ENCODE data around the gene RNF40.

RNF40 gene

GRCh38 chr16:30784215-30784614 lies 22.1 kb downstream of the RNF40 start:
- no peak overlapping the region for H3K4me3 ChIP-seq (ENCODE audit: low read depth, low read length)
- TF ChIP-seq, protein P1, sequence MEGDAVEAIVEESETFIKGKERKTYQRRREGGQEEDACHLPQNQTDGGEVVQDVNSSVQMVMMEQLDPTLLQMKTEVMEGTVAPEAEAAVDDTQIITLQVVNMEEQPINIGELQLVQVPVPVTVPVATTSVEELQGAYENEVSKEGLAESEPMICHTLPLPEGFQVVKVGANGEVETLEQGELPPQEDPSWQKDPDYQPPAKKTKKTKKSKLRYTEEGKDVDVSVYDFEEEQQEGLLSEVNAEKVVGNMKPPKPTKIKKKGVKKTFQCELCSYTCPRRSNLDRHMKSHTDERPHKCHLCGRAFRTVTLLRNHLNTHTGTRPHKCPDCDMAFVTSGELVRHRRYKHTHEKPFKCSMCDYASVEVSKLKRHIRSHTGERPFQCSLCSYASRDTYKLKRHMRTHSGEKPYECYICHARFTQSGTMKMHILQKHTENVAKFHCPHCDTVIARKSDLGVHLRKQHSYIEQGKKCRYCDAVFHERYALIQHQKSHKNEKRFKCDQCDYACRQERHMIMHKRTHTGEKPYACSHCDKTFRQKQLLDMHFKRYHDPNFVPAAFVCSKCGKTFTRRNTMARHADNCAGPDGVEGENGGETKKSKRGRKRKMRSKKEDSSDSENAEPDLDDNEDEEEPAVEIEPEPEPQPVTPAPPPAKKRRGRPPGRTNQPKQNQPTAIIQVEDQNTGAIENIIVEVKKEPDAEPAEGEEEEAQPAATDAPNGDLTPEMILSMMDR (IDR thresholded peaks at IDR 0.05; ENCODE audit: insufficient read depth, low read length, missing control alignments): no peak
- ChIA-PET POLR2A (interaction anchor here (2.2 kb wide), 1 partner anchor 21 kb away, joined by 9 read pairs; no protein-coding TSS in a partner anchor), CTCF (interaction anchor here (1.5 to 1.9 kb wide), 2 partner anchors 29 to 30 kb away, joined by 4 to 6 read pairs; no protein-coding TSS in a partner anchor)
- no peak for DNase-seq (ENCODE audit: low read depth, low spot score)

DNA sequence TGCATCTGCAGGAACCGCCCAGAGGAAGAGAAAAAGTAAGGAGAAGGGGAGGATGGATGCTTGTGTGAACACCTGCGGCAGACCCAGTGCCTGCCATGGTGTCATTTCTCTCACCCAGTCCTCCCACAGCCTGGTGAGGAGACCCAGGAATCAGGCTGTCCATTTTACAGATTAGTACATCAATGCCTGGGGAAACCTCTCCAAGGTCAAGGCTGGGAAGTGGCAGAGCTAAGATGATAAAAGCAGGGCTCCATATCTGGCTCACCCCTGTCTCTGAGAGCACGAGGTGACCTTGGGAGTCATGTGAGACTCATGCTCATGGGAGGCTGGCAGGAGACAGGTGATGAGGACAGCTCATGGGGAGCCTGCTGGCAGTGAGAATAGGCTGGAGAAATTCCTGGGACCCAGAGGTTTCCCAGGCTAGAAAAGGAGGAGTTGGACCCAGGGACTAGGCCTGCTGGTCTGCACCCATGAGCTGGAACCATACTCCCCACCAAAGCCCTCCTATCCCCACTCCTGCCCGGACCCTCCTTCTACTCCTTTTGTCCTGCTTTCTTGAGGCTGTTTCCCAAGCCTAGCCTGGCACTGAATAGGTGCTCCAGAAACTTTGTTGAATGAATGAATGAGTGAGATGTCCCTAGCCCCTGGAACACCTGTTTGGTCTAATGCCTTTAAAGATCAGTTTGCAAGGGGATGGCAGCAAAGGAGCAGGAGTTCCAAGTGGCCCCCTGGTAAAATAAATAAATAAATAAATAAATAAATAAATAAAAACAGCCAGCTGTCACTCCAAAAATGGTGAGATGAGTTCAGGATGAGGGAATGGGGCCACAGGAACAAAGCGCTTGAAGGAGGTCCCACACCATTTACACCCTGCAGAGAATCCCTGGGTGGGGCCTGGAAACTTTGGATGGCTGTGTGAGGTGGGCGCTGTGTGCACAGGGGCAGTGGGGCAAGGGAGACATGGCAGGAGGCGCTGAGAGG lies 23.3 kb downstream of the RNF40 start:
- TF ChIP-seq, protein P1 (IDR thresholded peaks at IDR 0.05; ENCODE audit: insufficient read depth, low read length, missing control alignments): no peak
- ChIA-PET CTCF (interaction anchor here (0.6 to 1.9 kb wide), 4 partner anchors 21 to 29 kb away, joined by 3 to 6 read pairs (median 4); no protein-coding TSS in a partner anchor), POLR2A (interaction anchor here (2.2 kb wide), 1 partner anchor 20 kb away, joined by 9 read pairs; no protein-coding TSS in a partner anchor)
- peak overlapping the region; percentile 93 for H3K4me3 ChIP-seq (ENCODE audit: low read depth, low read length)
- no peak for DNase-seq (ENCODE audit: low read depth, low spot score)

- ChIA-PET POLR2A (interaction anchor here (0.6 to 2.2 kb wide), 7 partner anchors 8 to 88 kb away, joined by 3 to 47 read pairs (median 5); partner anchors contain the start of gene PHKG2), CTCF (interaction anchor here (1.9 to 3.4 kb wide), 2 partner anchors 28 kb away, joined by 6 to 12 read pairs; no protein-coding TSS in a partner anchor)
- H3K4me3 ChIP-seq (ENCODE audit: low read depth, low read length): peak overlapping the region; percentile 93
- TF ChIP-seq, protein P1 (IDR thresholded peaks at IDR 0.05; ENCODE audit: insufficient read depth, low read length, missing control alignments): no peak
- DNase-seq (ENCODE audit: low read depth, low spot score): no peak
Observed at GRCh38 chr16:30786115-30786935, 24.2 kb downstream of the RNF40 start.

- ChIA-PET POLR2A (interaction anchor here (0.6 to 2.0 kb wide), 8 partner anchors 9 to 87 kb away, joined by 3 to 47 read pairs (median 4); partner anchors contain the start of gene PHKG2), CTCF (interaction anchor here (3.4 kb wide), 1 partner anchor 27 kb away, joined by 12 read pairs; no protein-coding TSS in a partner anchor)
- H3K4me3 ChIP-seq (ENCODE audit: low read depth, low read length): peak within 1 kb of the TSS; percentile 93
- TF ChIP-seq, protein P1 (IDR thresholded peaks at IDR 0.05; ENCODE audit: insufficient read depth, low read length, missing control alignments): no peak
- no peak for DNase-seq (ENCODE audit: low read depth, low spot score)
Observed at GRCh38 chr16:30786936-30787612, 25.0 kb downstream of the RNF40 start, which contains the start of gene ZNF629. TSS of gene ZNF629 (minus strand) at chr16:30787205. CDS start at chr16:30784482, 2,723 bp downstream.

DNA sequence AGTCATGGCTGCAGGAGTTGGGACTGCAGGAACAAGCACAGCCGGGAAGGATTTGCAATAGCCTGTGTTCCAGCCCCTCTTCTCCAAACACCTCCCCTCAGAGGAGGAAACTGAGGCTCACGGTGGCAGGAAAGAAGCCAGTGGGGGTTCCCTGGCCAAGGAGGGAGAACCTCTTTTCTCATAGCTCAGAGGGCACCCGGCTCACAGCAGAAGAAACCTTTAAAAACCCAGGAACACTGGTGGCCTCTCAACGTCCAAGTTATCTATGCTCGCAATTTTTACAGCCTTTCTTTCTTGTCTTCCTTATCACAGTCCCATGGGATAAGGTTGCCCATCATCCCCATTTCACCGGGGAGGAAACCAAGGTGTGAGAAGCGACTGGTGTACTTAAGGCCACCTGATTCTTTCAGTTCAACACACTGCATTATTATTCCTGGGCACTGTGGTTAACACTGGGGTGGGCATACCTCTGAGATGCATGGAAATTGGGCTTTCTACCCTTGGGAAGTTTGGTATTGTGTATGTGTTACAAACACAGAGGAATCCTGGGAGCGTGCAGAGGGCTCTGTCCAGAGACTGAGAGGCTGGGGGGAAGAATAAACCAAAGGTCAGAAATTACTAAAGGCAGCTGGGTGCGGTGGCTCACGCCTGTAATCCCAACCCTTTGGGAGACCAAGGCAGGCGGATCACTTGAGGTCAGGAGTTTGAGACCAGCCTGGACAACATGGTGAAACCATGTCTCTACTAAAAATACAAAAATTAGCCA lies 25.7 kb downstream of the RNF40 start:
- ChIA-PET CTCF (interaction anchor here (1.2 to 3.4 kb wide), 2 partner anchors 26 to 154 kb away, joined by 3 to 12 read pairs; no protein-coding TSS in a partner anchor), POLR2A (interaction anchor here (0.6 to 2.0 kb wide), 7 partner anchors 10 to 87 kb away, joined by 3 to 47 read pairs (median 4); partner anchors contain the start of gene PHKG2)
- H3K4me3 ChIP-seq (ENCODE audit: low read depth, low read length): peak overlapping the region; percentile 93
- TF ChIP-seq, protein P1 (IDR thresholded peaks at IDR 0.05; ENCODE audit: insufficient read depth, low read length, missing control alignments): no peak
- DNase-seq (ENCODE audit: low read depth, low spot score): no peak
